Measurements from ENCODE around the gene ADIPOR2. TPM values are rescaled to one million over a fixed set of nuclear protein-coding genes. Genes with fewer than 3 reads are reported as not detected.
"Not testable (repeated sequence)": the region's sequence is repeated elsewhere in the genome, so short reads cannot be mapped to it uniquely, and the experiment has no call there.

ADIPOR2 gene
- total RNA-seq, 1 experiment from 2014 or later, result 30.0 TPM

DNA sequence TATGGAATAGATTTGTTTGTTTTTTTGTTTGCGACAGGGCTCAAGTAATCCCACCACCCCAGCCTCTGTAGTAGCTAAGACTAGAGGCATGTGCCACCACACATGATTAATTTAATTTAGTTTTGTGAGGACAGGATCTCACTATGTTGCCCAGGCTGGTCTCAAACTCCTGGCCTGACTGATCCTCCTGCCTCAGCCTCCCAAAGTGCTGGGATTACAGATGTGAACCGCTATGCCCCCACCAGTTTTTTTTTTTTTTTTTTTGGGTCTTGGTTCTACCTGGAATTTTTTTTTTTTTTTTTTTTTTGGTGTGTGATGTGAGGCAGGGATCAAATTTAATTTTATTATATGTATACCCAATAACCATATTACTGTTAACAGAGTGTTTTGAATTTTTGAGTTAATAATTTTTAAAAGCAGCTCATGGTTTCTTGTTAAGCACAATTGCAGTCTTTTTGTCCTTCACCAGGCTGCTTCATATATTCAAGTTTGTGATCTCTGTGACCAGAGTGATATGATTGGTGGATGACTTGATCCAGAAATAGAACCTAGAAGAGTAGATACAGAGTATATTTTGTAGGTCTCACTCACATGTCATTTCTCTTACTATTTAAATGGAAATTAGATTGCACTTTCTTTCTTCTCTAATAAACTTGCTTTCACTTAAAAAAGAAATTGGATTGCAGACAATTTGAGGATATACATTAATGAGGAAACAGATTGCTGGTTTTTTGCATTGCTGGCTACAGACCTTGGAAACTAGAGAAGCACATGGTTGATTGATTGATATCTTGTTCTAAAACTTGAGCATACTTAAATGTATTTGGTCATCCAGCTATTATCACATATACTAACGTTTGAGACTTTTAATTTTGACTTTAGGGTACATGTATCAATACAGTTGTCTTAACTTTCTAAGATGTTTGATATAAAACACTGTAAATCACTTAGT lies 13.2 kb downstream of the ADIPOR2 start:
- DNase-seq (ENCODE audit: low read depth), result no peak

- no peak for DNase-seq (ENCODE audit: low read depth)
Observed at GRCh38 chr12:1705774-1706631, 15.1 kb downstream of the ADIPOR2 start.

GRCh38 chr12:1706632-1706980 lies 15.7 kb downstream of the ADIPOR2 start:
- DNase-seq (ENCODE audit: low read depth), result peak; percentile 4

- no peak for DNase-seq (ENCODE audit: low read depth)
Observed at GRCh38 chr12:1707051-1707450, 16.2 kb downstream of the ADIPOR2 start.

- not testable (repeated sequence) for DNase-seq (ENCODE audit: low read depth)
Observed at GRCh38 chr12:1709968-1710367, 19.1 kb downstream of the ADIPOR2 start.

DNA sequence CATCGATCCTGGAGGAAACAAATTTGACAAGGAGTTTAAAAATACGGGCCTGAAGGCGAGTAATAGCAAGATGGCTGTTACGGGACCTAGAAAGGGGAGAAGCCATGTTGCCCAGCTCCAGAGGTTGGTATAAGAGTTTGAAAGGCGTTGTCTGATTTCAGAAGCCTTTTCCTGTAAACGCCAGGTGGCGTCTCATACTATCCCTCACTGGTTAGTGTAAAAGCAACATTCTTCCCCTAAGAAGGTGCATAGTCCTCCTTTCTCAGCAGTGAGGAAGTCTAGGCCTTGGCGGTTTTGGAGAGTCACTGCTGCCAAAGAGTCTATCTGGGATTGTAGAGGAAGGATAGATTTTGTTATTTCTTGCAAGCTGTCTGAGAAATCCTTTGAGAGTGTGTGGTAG lies 20.0 kb downstream of the ADIPOR2 start:
- DNase-seq (ENCODE audit: low read depth), result not testable (repeated sequence)

GRCh38 chr12:1711536-1712211 lies 20.8 kb downstream of the ADIPOR2 start:
- DNase-seq (ENCODE audit: low read depth), result not testable (repeated sequence)

GRCh38 chr12:1712305-1712704 lies 21.4 kb downstream of the ADIPOR2 start:
- not testable (repeated sequence) for DNase-seq (ENCODE audit: low read depth)

DNA sequence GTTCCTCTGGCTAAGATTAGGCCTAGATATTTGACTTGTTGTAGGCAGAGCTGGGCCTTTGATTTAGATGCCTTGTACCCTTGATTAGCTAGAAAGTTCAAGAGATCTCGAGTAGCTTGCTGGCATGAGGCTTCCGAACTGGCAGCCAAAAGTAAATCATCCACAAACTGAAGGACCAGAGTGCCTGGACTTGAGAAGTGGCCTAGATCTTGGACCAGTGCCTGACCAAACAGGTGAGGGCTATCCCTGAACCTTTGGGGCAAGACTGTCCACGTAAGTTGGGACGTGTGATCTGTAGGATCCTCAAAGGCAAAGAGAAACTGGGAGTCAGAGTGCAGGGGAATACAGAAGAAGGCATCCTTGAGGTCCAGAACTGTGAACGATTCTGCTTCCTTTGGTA lies 22.0 kb downstream of the ADIPOR2 start:
- not testable (repeated sequence) for DNase-seq (ENCODE audit: low read depth)

- DNase-seq (ENCODE audit: low read depth), result not testable (repeated sequence)
Observed at GRCh38 chr12:1713783-1714348, 23.0 kb downstream of the ADIPOR2 start.

GRCh38 chr12:1715459-1715858 lies 24.6 kb downstream of the ADIPOR2 start:
- DNase-seq (ENCODE audit: low read depth), result not testable (repeated sequence)

DNA sequence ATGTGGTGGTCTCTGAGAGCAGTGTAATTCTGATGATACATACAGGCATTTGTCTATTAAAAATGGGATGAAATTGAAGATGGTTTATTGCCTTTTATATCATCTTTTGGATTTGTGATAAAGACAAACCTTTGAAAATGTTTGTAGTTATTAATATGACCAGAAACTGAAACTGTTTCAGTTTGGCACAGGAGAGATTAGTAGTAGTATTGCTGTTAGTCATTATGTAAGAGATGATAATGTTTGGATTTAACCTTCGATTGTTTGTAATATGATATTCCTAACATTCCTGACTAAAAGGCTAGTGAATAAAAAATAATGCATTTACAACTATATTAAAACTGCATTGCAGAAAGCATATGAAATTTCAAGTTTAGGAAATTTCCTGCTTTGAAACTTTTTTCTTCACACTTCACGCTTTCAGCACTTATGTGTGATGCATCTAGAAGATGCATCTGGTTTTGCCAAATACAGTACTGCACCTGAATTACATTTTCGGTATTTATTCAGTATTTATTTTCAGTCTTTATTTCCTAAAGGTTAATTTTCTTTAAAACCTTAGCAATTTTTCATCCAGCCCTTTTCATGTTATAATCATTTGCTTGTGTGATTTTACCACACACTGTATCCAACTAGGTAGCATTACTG lies 25.5 kb downstream of the ADIPOR2 start:
- no peak for DNase-seq (ENCODE audit: low read depth)

GRCh38 chr12:1716911-1717310 lies 26.0 kb downstream of the ADIPOR2 start:
- no peak for DNase-seq (ENCODE audit: low read depth)

DNA sequence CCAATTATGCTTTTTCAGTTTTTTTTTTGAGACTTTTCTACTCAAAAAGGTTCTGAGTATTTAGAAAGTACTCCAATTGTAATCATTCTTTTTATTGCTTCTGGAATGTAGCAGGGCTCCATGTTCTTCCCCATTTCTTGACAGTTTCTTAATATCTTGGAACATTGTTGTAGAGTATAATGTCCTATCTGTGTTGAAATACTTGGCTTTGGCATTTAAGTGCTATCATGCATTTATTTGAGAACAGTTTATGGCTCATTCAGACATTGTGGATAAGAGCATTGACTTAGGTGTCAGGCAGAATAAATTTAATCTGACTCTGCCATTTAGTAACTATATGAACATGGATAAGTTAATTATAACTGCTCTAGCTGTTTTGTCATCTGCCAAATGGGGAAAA lies 28.3 kb downstream of the ADIPOR2 start:
- DNase-seq (ENCODE audit: low read depth), result no peak

- DNase-seq (ENCODE audit: low read depth), result no peak
Observed at GRCh38 chr12:1720494-1720893, 29.6 kb downstream of the ADIPOR2 start.

DNA sequence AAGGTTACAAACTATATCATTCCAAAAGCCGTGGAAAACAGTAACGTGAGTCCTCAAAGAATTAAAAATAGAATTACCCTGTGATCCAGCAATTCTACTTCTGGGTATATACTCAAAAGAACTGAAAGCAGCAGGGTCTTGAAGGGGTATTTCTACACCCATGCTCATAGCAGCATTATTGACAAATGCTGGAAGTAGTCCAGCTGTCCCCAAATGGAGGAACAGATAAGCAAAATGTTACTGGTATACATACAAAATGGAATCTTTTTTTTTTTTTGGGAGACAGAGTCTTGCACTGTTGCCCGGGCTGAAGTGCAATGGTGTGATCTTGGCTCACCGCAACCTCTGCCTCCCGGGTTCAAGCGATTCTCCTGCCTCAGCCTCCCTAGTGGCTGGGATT lies 32.9 kb downstream of the ADIPOR2 start:
- DNase-seq (ENCODE audit: low read depth), result no peak

DNA sequence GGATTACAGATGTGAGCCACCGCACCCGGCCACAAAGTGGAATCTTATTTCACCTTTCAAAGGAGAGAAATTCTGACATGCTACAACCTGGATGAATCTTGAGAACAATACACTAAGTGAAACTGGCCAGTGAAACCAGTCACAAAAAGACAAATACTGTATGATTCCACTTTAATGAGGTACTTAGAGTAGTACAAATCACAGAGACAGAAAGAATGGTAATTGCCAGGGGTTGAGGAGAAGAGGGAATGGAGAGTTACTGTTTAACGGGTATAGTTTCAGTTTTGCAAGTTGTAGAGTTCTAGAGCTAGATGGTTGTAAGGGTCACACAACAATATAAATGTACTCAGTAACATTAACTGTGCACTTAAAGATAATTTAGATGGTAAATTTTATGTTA lies 33.4 kb downstream of the ADIPOR2 start:
- no peak for DNase-seq (ENCODE audit: low read depth)

DNA sequence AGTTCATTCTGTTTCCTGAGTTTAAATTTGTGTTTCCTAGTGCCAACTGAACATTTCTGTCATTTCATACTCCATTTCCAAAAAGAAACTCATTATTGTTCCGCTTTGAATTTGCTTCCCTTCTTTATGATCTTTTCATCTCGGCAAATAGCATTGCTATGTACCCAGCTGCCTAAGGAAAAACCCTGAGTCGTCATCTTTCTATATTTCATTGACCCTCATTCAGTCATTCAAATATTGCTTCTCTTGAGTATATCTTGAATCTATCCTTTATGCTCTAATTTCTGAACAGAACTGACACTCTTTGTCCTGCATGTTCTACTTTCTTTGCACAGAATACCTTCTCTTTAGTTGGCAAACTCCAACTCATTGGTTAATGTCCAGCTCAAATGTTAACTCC lies 35.9 kb downstream of the ADIPOR2 start:
- no peak for DNase-seq (ENCODE audit: low read depth)

DNA sequence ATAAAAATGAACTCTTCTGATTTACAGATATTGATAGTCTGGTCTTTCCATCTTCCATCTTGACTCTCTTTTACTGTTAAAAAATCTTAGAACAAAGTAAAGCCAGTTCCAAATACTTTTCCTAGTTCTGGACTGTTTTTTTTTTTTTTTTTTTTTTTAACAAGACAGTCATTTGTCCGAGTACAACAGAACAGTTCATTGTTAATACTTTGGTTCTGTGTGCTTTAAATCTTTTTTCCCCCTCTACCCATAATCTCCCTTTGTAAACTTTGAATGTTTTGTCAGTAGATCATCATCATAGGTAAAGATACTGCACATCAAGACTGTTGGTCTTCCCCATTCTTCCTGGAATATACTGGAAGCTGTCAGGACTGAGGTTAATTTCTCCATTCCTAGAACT lies 38.0 kb downstream of the ADIPOR2 start:
- no peak for DNase-seq (ENCODE audit: low read depth)

DNA sequence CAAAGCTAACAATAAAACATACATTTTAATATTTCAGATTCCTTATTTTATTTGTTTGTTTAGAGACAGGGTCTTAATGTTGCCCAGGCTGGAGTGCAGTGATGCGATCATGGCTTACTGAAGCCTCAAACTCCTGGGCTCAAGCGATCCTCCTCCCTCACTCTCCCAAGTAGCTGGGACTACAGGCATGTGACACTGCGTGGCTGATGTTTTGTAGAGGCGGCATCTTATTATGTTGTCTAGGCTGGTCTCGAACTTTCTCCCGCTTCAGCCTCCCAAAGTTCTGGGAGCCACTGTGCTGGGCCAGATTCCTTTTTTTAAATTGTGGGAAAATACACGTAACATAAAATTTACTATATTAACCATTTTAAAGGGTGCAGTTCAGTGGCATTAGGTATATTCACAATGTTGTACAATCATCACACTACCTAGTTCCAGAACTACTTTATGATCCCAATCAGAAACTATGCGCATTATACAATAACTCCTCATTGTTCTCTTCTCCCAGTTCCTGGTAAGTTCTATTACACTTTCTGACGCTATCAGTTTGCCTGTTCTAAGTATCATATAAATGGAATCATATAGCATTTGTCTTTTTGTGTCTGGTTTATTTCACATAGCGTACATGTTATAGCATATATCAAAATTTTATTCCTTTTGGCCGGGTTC lies 40.3 kb downstream of the ADIPOR2 start:
- no peak for DNase-seq (ENCODE audit: low read depth)

DNA sequence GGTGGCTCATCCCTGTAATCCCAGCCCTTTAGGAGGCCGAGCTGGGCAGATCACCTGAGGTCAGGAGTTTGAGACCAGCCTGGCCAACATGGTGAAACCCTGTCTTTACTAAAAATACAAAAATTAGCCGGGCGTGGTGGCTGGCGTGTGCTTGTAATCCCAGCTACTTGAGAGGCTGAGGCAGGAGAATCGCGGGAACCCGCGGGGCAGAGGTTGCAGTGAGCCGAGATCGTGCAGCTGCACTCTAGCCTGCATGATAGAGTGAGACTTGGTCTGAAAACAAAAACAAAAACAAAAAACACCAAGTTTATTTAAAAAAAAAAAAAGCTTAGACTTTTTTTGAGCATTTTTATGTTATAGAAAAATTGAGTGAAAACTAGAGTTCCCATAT lies 40.8 kb downstream of the ADIPOR2 start:
- DNase-seq (ENCODE audit: low read depth), result not testable (repeated sequence)
